Stimulated activated CD4-positive, alpha-beta T cell treated with anti-CD3 and anti-CD28 coated beads, Interleukin-4, amount 100 ng/mL, for 24 hours (primary cell): ENCODE measurements around the gene CFL2.
"Not testable (repeated sequence)": the region's sequence is repeated elsewhere in the genome, so short reads cannot be mapped to it uniquely, and the experiment has no call there.

Experiments
- DNase-seq: peaks from one replicate; pipeline ENCODE4 v3.0.0-alpha.2; 2020

Gene CFL2

GRCh38 chr14:34711169-34711568, 3.2 kb downstream of the CFL2 start:
- no peak for DNase-seq

- DNase-seq = no peak
Measured at GRCh38 chr14:34710744-34711143, 3.6 kb downstream of the CFL2 start.

GRCh38 chr14:34710006-34710405, 4.4 kb downstream of the CFL2 start:
- DNase-seq = no peak

GRCh38 chr14:34707722-34708121, 6.7 kb downstream of the CFL2 start:
- DNase-seq = no peak

GRCh38 chr14:34701808-34702207, 12.6 kb downstream of the CFL2 start:
- no peak for DNase-seq

- DNase-seq = no peak
Measured at GRCh38 chr14:34700622-34701130, 13.7 kb downstream of the CFL2 start.

GRCh38 chr14:34699873-34700621, 14.3 kb downstream of the CFL2 start:
- no peak for DNase-seq

- DNase-seq = not testable (repeated sequence)
Measured at GRCh38 chr14:34694216-34694615, 20.2 kb downstream of the CFL2 start.

- no peak for DNase-seq
Measured at GRCh38 chr14:34693228-34693939, 21.0 kb downstream of the CFL2 start.

- DNase-seq = no peak
Measured at GRCh38 chr14:34692898-34693227, 21.5 kb downstream of the CFL2 start.

GRCh38 chr14:34692348-34692747, 22.0 kb downstream of the CFL2 start:
- no peak for DNase-seq

GRCh38 chr14:34691206-34691605, 23.2 kb downstream of the CFL2 start:
- DNase-seq = no peak

- no peak for DNase-seq
Measured at GRCh38 chr14:34688470-34689206, 25.8 kb downstream of the CFL2 start.

GRCh38 chr14:34685819-34686428, 28.5 kb downstream of the CFL2 start:
- DNase-seq = no peak

- DNase-seq = no peak
Measured at GRCh38 chr14:34684578-34684977, 29.8 kb downstream of the CFL2 start.

- no peak for DNase-seq
Measured at GRCh38 chr14:34682787-34683321, 31.5 kb downstream of the CFL2 start.

GRCh38 chr14:34680806-34681479, 33.5 kb downstream of the CFL2 start:
- DNase-seq = no peak

- no peak for DNase-seq
Measured at GRCh38 chr14:34678735-34679134, 35.7 kb downstream of the CFL2 start.

GRCh38 chr14:34678306-34678705, 36.1 kb downstream of the CFL2 start:
- no peak for DNase-seq

- no peak for DNase-seq
Measured at GRCh38 chr14:34676516-34677211, 37.7 kb downstream of the CFL2 start.

- DNase-seq = no peak
Measured at GRCh38 chr14:34673702-34674101, 40.7 kb downstream of the CFL2 start.

GRCh38 chr14:34671716-34672115, 42.7 kb downstream of the CFL2 start:
- no peak for DNase-seq
